ENCODE measurements around the gene COQ7. TPM values are rescaled to one million over a fixed set of nuclear protein-coding genes. Genes with fewer than 3 reads are reported as not detected.

COQ7 gene
- total RNA-seq, 2 donors from 2014 or later: 11.2 to 17.1 TPM

DNA sequence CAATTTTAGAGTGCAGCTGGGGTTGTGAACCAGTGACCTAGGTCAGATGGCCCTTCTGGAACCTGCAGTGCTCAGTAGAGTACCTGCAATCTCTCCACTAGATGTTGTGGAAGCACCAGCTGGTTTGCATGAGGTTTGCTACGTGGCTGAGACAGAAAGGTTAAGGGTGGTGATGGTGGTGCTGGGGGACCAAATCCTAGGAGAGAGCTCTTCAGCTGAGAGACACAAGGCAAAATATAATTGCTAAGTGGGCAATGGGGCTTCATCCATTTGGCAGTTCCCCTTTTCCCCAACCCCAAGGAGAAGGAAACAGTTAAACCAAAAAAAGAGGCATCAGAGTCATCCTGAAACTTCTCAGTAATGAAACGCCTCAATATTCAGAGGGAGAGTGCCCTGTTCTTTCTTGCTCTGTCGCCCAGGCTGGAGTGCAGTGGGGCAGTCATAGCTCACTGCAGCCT lies 60.3 kb downstream of the COQ7 start:
- H3K4me3 Mint-ChIP-seq: peak overlapping the region; percentile 66
- peak overlapping the region; percentile 14 to 69 for H3K27ac Mint-ChIP-seq

GRCh38 chr16:19128454-19129200 lies 61.2 kb downstream of the COQ7 start:
- ATAC-seq (no peak), DNase-seq (ENCODE audit: low spot score) (no peak)
- Mint-ChIP-seq H3K4me3 (peak overlapping the region; percentile 41), H3K9me3 (no peaks in the 10 kb centered on the region), H3K27me3 (peaks cover 0 to 8% of the 10 kb centered on the region in 2 donors), H3K36me3 (no peaks in the 10 kb centered on the region), H3K27ac (peak overlapping the region in 1 of 2 donors; percentile 28), H3K4me1 (ENCODE audit: low read depth in 2 of 2) (peaks cover 24 to 41% of the 10 kb centered on the region in 2 donors)

More for the DNA sequence above, 60.3 kb downstream of the COQ7 start:
- Mint-ChIP-seq H3K9me3 (no peaks in the 10 kb centered on the region), H3K4me1 (ENCODE audit: low read depth in 2 of 2) (peaks cover 25 to 42% of the 10 kb centered on the region in 2 donors), H3K36me3 (no peaks in the 10 kb centered on the region), H3K27me3 (peaks cover 0 to 8% of the 10 kb centered on the region in 2 donors)
- peak in 1 of 2 donors; percentile 68 for ATAC-seq
- no peak for DNase-seq (ENCODE audit: low spot score)

Other genes starting within 250 kb of the COQ7 start
- 100 to 1,000 TPM; 226 to 304 TPM for gene SMG1, start 141.2 kb upstream of the COQ7 start, total RNA-seq
- not detected for gene TMC7, start 83.7 kb upstream of the COQ7 start, total RNA-seq
- 10 to 100 TPM; 11.2 to 31.9 TPM for gene ITPRIPL2, start 46.4 kb downstream of the COQ7 start, total RNA-seq
- gene SYT17, start 100.6 kb downstream of the COQ7 start, total RNA-seq: not detected
- gene CLEC19A, start 218.1 kb downstream of the COQ7 start, total RNA-seq: not detected